T-cell (primary cell): ENCODE data around the gene MTFP1. TPM values are rescaled to one million over a fixed set of nuclear protein-coding genes. Genes with fewer than 3 reads are reported as not detected.

Experiments used
- ATAC-seq, 4 experiments: fragments of 200-7000 bp in 3 of 4; fragments of 150-1000 bp in 1 of 4; cut with Tn5 transposase; replicated peaks in 1 of 4; 1 replicate in 3 of 4; 2 replicates in 1 of 4; pipeline ENCODE4 v1.10.0; 2021; ENCODE audit warnings: moderate library complexity in 3 of 4, mild to moderate bottlenecking in 2 of 4, moderate number of reproducible peaks in 1 of 4
- CTCF ChIA-PET, 2 donors: fragments of 300-600 bp; sonication (Branson Sonifier 250); formaldehyde crosslinking; loops; one replicate each; lab custom pipeline; 2022; ENCODE audit warnings: antibody characterized with exemption in 2 of 2; lab: Charles Lee
- POLR2A ChIA-PET, 2 donors: fragments of 300-600 bp; sonication (Branson Sonifier 250); formaldehyde crosslinking; loops; one replicate each; lab custom pipeline; 2022; ENCODE audit warnings: antibody characterized with exemption in 2 of 2; lab: Charles Lee
- DNase-seq, 35 experiments: peaks; one replicate each; pipeline versions ENCODE4 v3.0.0 to v3.0.0-alpha.2; 2013 to 2023
- H3K27ac ChIP-seq: one replicate; pipeline ENCODE4 v1.5.1; 2013; ENCODE audit warnings: low read length
- H3K27me3 ChIP-seq, 2 experiments: replicated peaks in 1 of 2; 1 replicate in 1 of 2; 2 replicates in 1 of 2; pipeline versions ENCODE4 v1.6.1 to v1.7.0; 2013; ENCODE audit warnings: low read length in 1 of 2, mixed read lengths in 1 of 2; ENCODE audit not compliant: control insufficient read depth in 2 of 2, insufficient read depth in 2 of 2; ENCODE audit errors: extremely low read depth in 1 of 2
- H3K36me3 ChIP-seq, 2 donors: 1 replicate in 1 of 2; 2 replicates in 1 of 2; pipeline versions ENCODE4 v1.6.1 to v1.7.0; 2013; ENCODE audit warnings: low read length in 1 of 2; ENCODE audit not compliant: control insufficient read depth in 2 of 2, insufficient read depth in 1 of 2; ENCODE audit errors: extremely low read depth in 1 of 2
- H3K4me1 ChIP-seq, 2 experiments: 1 replicate in 1 of 2; 2 replicates in 1 of 2; pipeline versions ENCODE4 v1.6.1 to v1.7.0; 2013; ENCODE audit warnings: low read length in 2 of 2, mixed read lengths in 1 of 2; ENCODE audit not compliant: insufficient read depth in 2 of 2, control insufficient read depth in 1 of 2; ENCODE audit errors: extremely low read depth in 1 of 2
- H3K4me3 ChIP-seq, 2 donors: 1 replicate in 1 of 2; 2 replicates in 1 of 2; pipeline versions ENCODE4 v1.5.1 to v1.7.0; 2013; ENCODE audit warnings: mild to moderate bottlenecking in 2 of 2, low read length in 1 of 2, moderate library complexity in 1 of 2; ENCODE audit not compliant: control insufficient read depth in 1 of 2; ENCODE audit errors: extremely low read depth in 1 of 2
- H3K9me3 ChIP-seq: 2 replicates; pipeline ENCODE4 v1.7.0; 2013
- H3K27ac Mint-ChIP-seq, 2 donors: one replicate each; pipeline ENCODE4 v1.8.0; 2020 to 2021; ENCODE audit warnings: mild to moderate bottlenecking in 2 of 2, mixed read lengths in 2 of 2
- H3K27me3 Mint-ChIP-seq, 2 donors: one replicate each; pipeline ENCODE4 v1.8.0; 2021 to 2022; ENCODE audit warnings: mixed read lengths in 2 of 2
- H3K36me3 Mint-ChIP-seq: one replicate; pipeline ENCODE4 v1.8.0; 2021; ENCODE audit warnings: mixed read lengths
- H3K4me1 Mint-ChIP-seq, 3 donors: one replicate each; pipeline ENCODE4 v1.8.0; 2020 to 2022; ENCODE audit warnings: mixed read lengths in 3 of 3, mild to moderate bottlenecking in 1 of 3
- H3K4me3 Mint-ChIP-seq, 3 donors: one replicate each; pipeline ENCODE4 v1.8.0; 2020 to 2022; ENCODE audit warnings: mild to moderate bottlenecking in 3 of 3, mixed read lengths in 3 of 3, moderate library complexity in 3 of 3
- H3K9me3 Mint-ChIP-seq, 3 donors: one replicate each; pipeline ENCODE4 v1.8.0; 2020 to 2022; ENCODE audit warnings: mixed read lengths in 3 of 3
- WGBS: methylation state at CpG from one replicate; pipeline ENCODE4 v1.1.5; 2013; ENCODE audit warnings: missing lambda C conversion rate; ENCODE audit not compliant: insufficient coverage; 5-methylcytosine and 5-hydroxymethylcytosine counted together
- total RNA-seq, 35 experiments: library from RNA in 6 of 35; stranded (reverse) in 6 of 35; fragments of 120-200 nt in 1 of 35; gene quantifications; one replicate each; pipeline versions ENCODE4 v1.2.1 to v1.2.4 and lab custom pipeline; 2013 to 2026

MTFP1 gene
- total RNA-seq, 5 donors from 2014 or later (not counting 1 experiment from before 2014, with no cell fraction given), result 22.7 to 59.2 (median 29.4) TPM

GRCh38 chr22:30453731-30454510 is 28.4 kb downstream of the MTFP1 start:
- Histone ChIP-seq H3K4me3 (no peak overlapping the region), H3K9me3 (no peaks in the 10 kb centered on the region), H3K27me3 (peaks cover 0 to 54% of the 10 kb centered on the region in 2 experiments), H3K36me3 (no peaks in the 10 kb centered on the region), H3K27ac (no peak overlapping the region), H3K4me1 (no peaks in the 10 kb centered on the region)
- WGBS, result 62% methylated on average over 3 of the region's 6 CpGs
- ChIA-PET POLR2A (no interaction called here), CTCF (interaction anchor here in 1 of 2 donors (1.4 kb wide), 1 partner anchor 17 kb away, joined by 3 read pairs; no protein-coding TSS in a partner anchor)
- DNase-seq (peak in 1 of 35 experiments; percentile 13), ATAC-seq (peak in 2 of 4 experiments; percentile 37 to 42)
- peaks cover 21 to 39% of the 10 kb centered on the region in 2 donors for H3K27me3 Mint-ChIP-seq
- no peak overlapping the region for H3K4me3 Mint-ChIP-seq
- H3K27ac Mint-ChIP-seq, result no peak overlapping the region
- no peaks in the 10 kb centered on the region for H3K9me3 Mint-ChIP-seq
- no peaks in the 10 kb centered on the region for H3K4me1 Mint-ChIP-seq
- no peaks in the 10 kb centered on the region for H3K36me3 Mint-ChIP-seq

- no peak overlapping the region for H3K4me3 Mint-ChIP-seq
- CTCF ChIA-PET, result no interaction called here
- WGBS, result 94% methylated on average over 3 of the region's 8 CpGs
Observed at GRCh38 chr22:30455075-30455840, 29.7 kb downstream of the MTFP1 start.

GRCh38 chr22:30457981-30458380 is 32.4 kb downstream of the MTFP1 start:
- H3K4me3 Mint-ChIP-seq, result no peak overlapping the region
- Histone ChIP-seq H3K4me1 (no peaks in the 10 kb centered on the region), H3K36me3 (no peaks in the 10 kb centered on the region), H3K4me3 (no peak overlapping the region), H3K27ac (no peak overlapping the region), H3K9me3 (no peaks in the 10 kb centered on the region), H3K27me3 (peaks cover 0 to 52% of the 10 kb centered on the region in 2 experiments)
- ChIA-PET POLR2A (interaction anchor here in 1 of 2 donors (0.7 kb wide), 1 partner anchor 275 kb away, joined by 3 read pairs; no protein-coding TSS in a partner anchor), CTCF (no interaction called here)
- ATAC-seq, result no peak
- H3K27me3 Mint-ChIP-seq, result peaks cover 15 to 36% of the 10 kb centered on the region in 2 donors
- WGBS, result 84% methylated on average over 7 of the region's 8 CpGs
- H3K4me1 Mint-ChIP-seq, result no peaks in the 10 kb centered on the region
- H3K9me3 Mint-ChIP-seq, result no peaks in the 10 kb centered on the region
- no peak overlapping the region for H3K27ac Mint-ChIP-seq
- no peaks in the 10 kb centered on the region for H3K36me3 Mint-ChIP-seq
- no peak for DNase-seq

More at GRCh38 chr22:30455075-30455840, 29.7 kb downstream of the MTFP1 start:
- Mint-ChIP-seq H3K36me3 (no peaks in the 10 kb centered on the region), H3K9me3 (no peaks in the 10 kb centered on the region), H3K27me3 (peaks cover 28 to 39% of the 10 kb centered on the region in 2 donors), H3K27ac (no peak overlapping the region), H3K4me1 (no peaks in the 10 kb centered on the region)
- H3K9me3 ChIP-seq, result no peaks in the 10 kb centered on the region
- ATAC-seq (no peak), DNase-seq (no peak)
- peaks cover 0 to 52% of the 10 kb centered on the region in 2 experiments for H3K27me3 ChIP-seq
- H3K4me3 ChIP-seq, result no peak overlapping the region
- POLR2A ChIA-PET, result no interaction called here
- no peaks in the 10 kb centered on the region for H3K4me1 ChIP-seq
- H3K27ac ChIP-seq, result no peak overlapping the region
- H3K36me3 ChIP-seq, result no peaks in the 10 kb centered on the region

- Mint-ChIP-seq H3K27ac (no peak overlapping the region), H3K27me3 (peaks cover 15 to 36% of the 10 kb centered on the region in 2 donors), H3K9me3 (no peaks in the 10 kb centered on the region), H3K4me3 (no peak overlapping the region), H3K36me3 (no peaks in the 10 kb centered on the region), H3K4me1 (no peaks in the 10 kb centered on the region)
- no peak overlapping the region for H3K27ac ChIP-seq
- ATAC-seq (peak in 1 of 4 experiments; percentile 74), DNase-seq (peak in 2 of 35 experiments; percentile 20 to 42)
- no peaks in the 10 kb centered on the region for H3K9me3 ChIP-seq
- H3K4me3 ChIP-seq, result no peak overlapping the region
- no peaks in the 10 kb centered on the region for H3K4me1 ChIP-seq
- CTCF ChIA-PET, result interaction anchor here in 1 of 2 donors (1.0 kb wide), 1 partner anchor 14 kb away, joined by 3 read pairs; no protein-coding TSS in a partner anchor
- no peaks in the 10 kb centered on the region for H3K36me3 ChIP-seq
- WGBS, result 52% methylated on average over 2 of the region's 4 CpGs
- peaks cover 0 to 49% of the 10 kb centered on the region in 2 experiments for H3K27me3 ChIP-seq
- POLR2A ChIA-PET, result interaction anchor here in 1 of 2 donors (0.5 kb wide), 1 partner anchor 29 kb away, joined by 5 read pairs; no protein-coding TSS in a partner anchor
Observed at GRCh38 chr22:30459181-30460052, 33.8 kb downstream of the MTFP1 start.

GRCh38 chr22:30460147-30460546 is 34.6 kb downstream of the MTFP1 start:
- no peaks in the 10 kb centered on the region for H3K4me1 Mint-ChIP-seq
- H3K27ac Mint-ChIP-seq, result no peak overlapping the region
- no peak for ATAC-seq
- no peaks in the 10 kb centered on the region for H3K9me3 ChIP-seq
- WGBS, result 83% methylated on average over 3 of the region's 4 CpGs
- H3K4me3 Mint-ChIP-seq, result no peak overlapping the region
- no peaks in the 10 kb centered on the region for H3K4me1 ChIP-seq
- H3K36me3 ChIP-seq, result no peaks in the 10 kb centered on the region
- POLR2A ChIA-PET, result no interaction called here
- H3K27ac ChIP-seq, result no peak overlapping the region
- H3K36me3 Mint-ChIP-seq, result no peaks in the 10 kb centered on the region
- H3K27me3 ChIP-seq, result peaks cover 0 to 51% of the 10 kb centered on the region in 2 experiments
- H3K4me3 ChIP-seq, result no peak overlapping the region
- no peak for DNase-seq
- no peaks in the 10 kb centered on the region for H3K9me3 Mint-ChIP-seq
- CTCF ChIA-PET, result no interaction called here
- peaks cover 22 to 39% of the 10 kb centered on the region in 2 donors for H3K27me3 Mint-ChIP-seq
